ENCODE data around the gene NCOR1.
A peak's percentile ranks its signal among the peaks of the same experiment; 100 is the strongest.
"Not testable (repeated sequence)": the region's sequence is repeated elsewhere in the genome, so short reads cannot be mapped to it uniquely, and the experiment has no call there.

The NCOR1 gene

GRCh38 chr17:16066125-16066524 is 149.2 kb downstream of the NCOR1 start:
- no peak for ATAC-seq
- no peak for TF ChIP-seq GLIS3 (CRISPR knock-in tag; IDR thresholded peaks at IDR 0.05)
- no peak for TF ChIP-seq TOX (CRISPR knock-in tag; IDR thresholded peaks at IDR 0.05; ENCODE audit: borderline replicate concordance)
- no peak for TF ChIP-seq ISL1 (CRISPR knock-in tag; IDR thresholded peaks at IDR 0.05)
- TF ChIP-seq OSR1 (CRISPR knock-in tag; IDR thresholded peaks at IDR 0.05) = no peak
- no peak for TF ChIP-seq ZNF565 (CRISPR knock-in tag; conservative IDR thresholded peaks at IDR 0.05; ENCODE audit: low read depth)
- no peak for TF ChIP-seq ZNF70 (CRISPR knock-in tag; IDR thresholded peaks at IDR 0.05)
- no peak for TF ChIP-seq BACH2 (CRISPR knock-in tag; IDR thresholded peaks at IDR 0.05; ENCODE audit: borderline replicate concordance)
- TF ChIP-seq ZNF8 (CRISPR knock-in tag; IDR thresholded peaks at IDR 0.05) = no peak
- no peak for TF ChIP-seq ZC3H10 (CRISPR knock-in tag; IDR thresholded peaks at IDR 0.05)
- no peak for TF ChIP-seq CREB5 (CRISPR knock-in tag; IDR thresholded peaks at IDR 0.05; ENCODE audit: low read depth)
- no peak for TF ChIP-seq CSDC2 (CRISPR knock-in tag; IDR thresholded peaks at IDR 0.05)
- no peak for TF ChIP-seq POU6F1 (CRISPR knock-in tag; IDR thresholded peaks at IDR 0.05; ENCODE audit: borderline replicate concordance, low read depth)
- TF ChIP-seq ESRRG (CRISPR knock-in tag; IDR thresholded peaks at IDR 0.05) = no peak
- no peak for TF ChIP-seq ZFP3 (CRISPR knock-in tag; IDR thresholded peaks at IDR 0.05)

- no peak for TF ChIP-seq BACH2 (CRISPR knock-in tag; IDR thresholded peaks at IDR 0.05; ENCODE audit: borderline replicate concordance)
- ATAC-seq = no peak
These were observed 153.7 kb downstream of the NCOR1 start for GRCh38 chr17:16061631-16062030.

- not testable (repeated sequence) for ATAC-seq
- TF ChIP-seq ZNF8 (CRISPR knock-in tag; IDR thresholded peaks at IDR 0.05) = peak; percentile 92
These were observed 160.2 kb downstream of the NCOR1 start for GRCh38 chr17:16055139-16055538.

GRCh38 chr17:16052486-16052885 is 162.8 kb downstream of the NCOR1 start:
- ATAC-seq = no peak
- TF ChIP-seq BACH2 (CRISPR knock-in tag; IDR thresholded peaks at IDR 0.05; ENCODE audit: borderline replicate concordance) = no peak
- no peak for TF ChIP-seq TSHZ2 (CRISPR knock-in tag; IDR thresholded peaks at IDR 0.05)
- no peak for TF ChIP-seq ARNTL (CRISPR knock-in tag; IDR thresholded peaks at IDR 0.05; ENCODE audit: borderline replicate concordance, low read depth)
- TF ChIP-seq GLIS3 (CRISPR knock-in tag; IDR thresholded peaks at IDR 0.05) = no peak
- no peak for TF ChIP-seq ZNF565 (CRISPR knock-in tag; conservative IDR thresholded peaks at IDR 0.05; ENCODE audit: low read depth)
- no peak for TF ChIP-seq ESRRG (CRISPR knock-in tag; IDR thresholded peaks at IDR 0.05)
- TF ChIP-seq ZC3H10 (CRISPR knock-in tag; IDR thresholded peaks at IDR 0.05) = no peak
- no peak for TF ChIP-seq OSR1 (CRISPR knock-in tag; IDR thresholded peaks at IDR 0.05)
- no peak for TF ChIP-seq PPARA (CRISPR knock-in tag; IDR thresholded peaks at IDR 0.05; ENCODE audit: borderline replicate concordance)

GRCh38 chr17:16050844-16051243 is 164.5 kb downstream of the NCOR1 start:
- TF ChIP-seq PATZ1 (CRISPR knock-in tag; IDR thresholded peaks at IDR 0.05; ENCODE audit: borderline replicate concordance) = no peak
- no peak for TF ChIP-seq ZNF70 (CRISPR knock-in tag; IDR thresholded peaks at IDR 0.05)
- no peak for TF ChIP-seq BACH2 (CRISPR knock-in tag; IDR thresholded peaks at IDR 0.05; ENCODE audit: borderline replicate concordance)
- no peak for TF ChIP-seq ARNTL (CRISPR knock-in tag; IDR thresholded peaks at IDR 0.05; ENCODE audit: borderline replicate concordance, low read depth)
- no peak for TF ChIP-seq ZFP3 (CRISPR knock-in tag; IDR thresholded peaks at IDR 0.05)
- no peak for TF ChIP-seq ZC3H10 (CRISPR knock-in tag; IDR thresholded peaks at IDR 0.05)
- no peak for TF ChIP-seq ZNF8 (CRISPR knock-in tag; IDR thresholded peaks at IDR 0.05)
- TF ChIP-seq ZNF565 (CRISPR knock-in tag; conservative IDR thresholded peaks at IDR 0.05; ENCODE audit: low read depth) = no peak
- ATAC-seq = no peak

Measured in SK-N-SH treated with all-trans-retinoic acid at 6 μM for 48 hours (cell line).